ENCODE data around the gene HELQ.

Gene HELQ

GRCh38 chr4:83489711-83490326, 34.2 kb upstream of the HELQ start:
- H3K27ac ChIP-seq = no peak overlapping the region
- no peak overlapping the region for H3K9ac ChIP-seq
- H3K36me3 ChIP-seq = no peaks in the 10 kb centered on the region
- no peaks in the 10 kb centered on the region for H3K9me3 ChIP-seq
- no peak overlapping the region for H3K4me3 ChIP-seq
- TF ChIP-seq Cebpa-rat (IDR thresholded peaks at IDR 0.05) = no peak
- peaks cover 10% of the 10 kb centered on the region for H3K4me1 ChIP-seq
- no peak overlapping the region for H3K4me2 ChIP-seq
- H3K27me3 ChIP-seq = no peaks in the 10 kb centered on the region
- no peaks in the 10 kb centered on the region for H4K20me1 ChIP-seq

GRCh38 chr4:83486457-83487129, 31.0 kb upstream of the HELQ start:
- TF ChIP-seq Cebpa-rat (IDR thresholded peaks at IDR 0.05) = no peak
- Histone ChIP-seq H3K4me1 (peaks cover 28% of the 10 kb centered on the region), H3K36me3 (peaks cover 4% of the 10 kb centered on the region; the same call in 1 of the 2 replicates), H3K9me3 (no peaks in the 10 kb centered on the region), H3K27me3 (no peaks in the 10 kb centered on the region), H3K27ac (no peak overlapping the region), H3K4me3 (no peak overlapping the region), H4K20me1 (no peaks in the 10 kb centered on the region), H3K9ac (no peak overlapping the region), H3K4me2 (no peak overlapping the region)

- peak within 1 kb of the TSS; percentile 87 for H3K27ac ChIP-seq
- H3K4me3 ChIP-seq = peak within 1 kb of the TSS; percentile 79
- TF ChIP-seq Cebpa-rat (IDR thresholded peaks at IDR 0.05) = no peak
- H3K9me3 ChIP-seq = no peaks in the 10 kb centered on the region
- peaks cover 18% of the 10 kb centered on the region for H3K36me3 ChIP-seq
- peak within 1 kb of the TSS; percentile 90 for H3K4me2 ChIP-seq
- H3K27me3 ChIP-seq = no peaks in the 10 kb centered on the region
- peak within 1 kb of the TSS; percentile 85 for H3K9ac ChIP-seq
- H3K4me1 ChIP-seq = peaks cover 28% of the 10 kb centered on the region
- H4K20me1 ChIP-seq = no peaks in the 10 kb centered on the region
Measured at GRCh38 chr4:83484500-83485461, 29.2 kb upstream of the HELQ start, which contains the start of gene ABRAXAS1. ABRAXAS1 (minus strand) TSS chr4:83485100; CDS start chr4:83485072, 28 bp downstream.

GRCh38 chr4:83473966-83474365, 18.3 kb upstream of the HELQ start:
- H3K9ac ChIP-seq = no peak overlapping the region
- H4K20me1 ChIP-seq = no peaks in the 10 kb centered on the region
- H3K4me1 ChIP-seq = no peaks in the 10 kb centered on the region
- no peak for TF ChIP-seq Cebpa-rat (IDR thresholded peaks at IDR 0.05)
- no peaks in the 10 kb centered on the region for H3K9me3 ChIP-seq
- H3K4me2 ChIP-seq = no peak overlapping the region
- peaks cover 65% of the 10 kb centered on the region for H3K36me3 ChIP-seq
- H3K27ac ChIP-seq = no peak overlapping the region
- no peak overlapping the region for H3K4me3 ChIP-seq
- H3K27me3 ChIP-seq = no peaks in the 10 kb centered on the region

- Histone ChIP-seq H3K9me3 (no peaks in the 10 kb centered on the region), H3K4me3 (no peak overlapping the region), H3K27ac (no peak overlapping the region), H3K27me3 (no peaks in the 10 kb centered on the region), H3K9ac (no peak overlapping the region), H3K4me1 (no peaks in the 10 kb centered on the region), H3K4me2 (no peak overlapping the region), H3K36me3 (peaks cover 66% of the 10 kb centered on the region), H4K20me1 (no peaks in the 10 kb centered on the region)
- no peak for TF ChIP-seq Cebpa-rat (IDR thresholded peaks at IDR 0.05)
Measured at GRCh38 chr4:83473423-83473822, 17.8 kb upstream of the HELQ start.

GRCh38 chr4:83456184-83456501, 520 bp upstream of the HELQ start:
- H3K27ac ChIP-seq = peak overlapping the region; percentile 94
- 0 out of 2 replicates have a peak, but pooled peaks cover 5% of the 10 kb centered on the region for H4K20me1 ChIP-seq
- H3K4me1 ChIP-seq = peaks cover 31% of the 10 kb centered on the region
- H3K36me3 ChIP-seq = peaks cover 62% of the 10 kb centered on the region
- no peak for TF ChIP-seq Cebpa-rat (IDR thresholded peaks at IDR 0.05)
- H3K9me3 ChIP-seq = no peaks in the 10 kb centered on the region
- peak overlapping the region; percentile 91 for H3K4me2 ChIP-seq
- peak overlapping the region; percentile 92 for H3K9ac ChIP-seq
- H3K27me3 ChIP-seq = no peaks in the 10 kb centered on the region
- peak overlapping the region; percentile 75 for H3K4me3 ChIP-seq

- Histone ChIP-seq H3K9me3 (no peaks in the 10 kb centered on the region), H3K4me3 (peak overlapping the region; percentile 75), H3K4me2 (peak overlapping the region; percentile 92), H3K27ac (peak overlapping the region; percentile 94), H3K9ac (peak overlapping the region; percentile 92), H4K20me1 (0 out of 2 replicates have a peak, but pooled peaks cover 5% of the 10 kb centered on the region), H3K27me3 (no peaks in the 10 kb centered on the region), H3K4me1 (peaks cover 31% of the 10 kb centered on the region), H3K36me3 (peaks cover 48% of the 10 kb centered on the region)
- TF ChIP-seq Cebpa-rat (IDR thresholded peaks at IDR 0.05) = no peak
Measured at GRCh38 chr4:83454686-83455085, 937 bp downstream of the HELQ start.

- Histone ChIP-seq H3K9me3 (no peaks in the 10 kb centered on the region), H3K36me3 (peaks cover 60% of the 10 kb centered on the region), H3K27ac (no peak overlapping the region), H3K9ac (no peak overlapping the region), H3K4me3 (no peak overlapping the region), H3K4me1 (peaks cover 7% of the 10 kb centered on the region), H3K27me3 (no peaks in the 10 kb centered on the region), H4K20me1 (no peaks in the 10 kb centered on the region), H3K4me2 (no peak overlapping the region)
- TF ChIP-seq Cebpa-rat (IDR thresholded peaks at IDR 0.05) = no peak
Measured at GRCh38 chr4:83449009-83449408, 6.6 kb downstream of the HELQ start.

- H3K27ac ChIP-seq = no peak overlapping the region
- no peaks in the 10 kb centered on the region for H4K20me1 ChIP-seq
- no peaks in the 10 kb centered on the region for H3K9me3 ChIP-seq
- H3K4me3 ChIP-seq = no peak overlapping the region
- H3K36me3 ChIP-seq = peaks cover 61% of the 10 kb centered on the region
- peaks cover 21% of the 10 kb centered on the region for H3K4me1 ChIP-seq
- TF ChIP-seq Cebpa-rat (IDR thresholded peaks at IDR 0.05) = no peak
- H3K9ac ChIP-seq = no peak overlapping the region
- H3K27me3 ChIP-seq = no peaks in the 10 kb centered on the region
- H3K4me2 ChIP-seq = no peak overlapping the region
Measured at GRCh38 chr4:83440899-83441298, 14.7 kb downstream of the HELQ start.

Measured in BLaER1 (cell line).